D721Med (cell line): ENCODE results near the gene CXXC5.
A peak's percentile ranks its signal among the peaks of the same experiment; 100 is the strongest.
"Not testable (repeated sequence)": the region's sequence is repeated elsewhere in the genome, so short reads cannot be mapped to it uniquely, and the experiment has no call there.

Source experiments
- DNase-seq: peaks from one replicate; pipeline ENCODE4 v3.0.0; 2011; ENCODE audit warnings: low spot score; ENCODE audit not compliant: insufficient read length
- FAIRE-seq: peaks from 2 replicates; lab custom pipeline; 2011; peaks lifted over from hg19 to GRCh38; lab: Jason Lieb, UNC
- CTCF ChIP-seq: IDR thresholded peaks from 2 replicates; pipeline ENCODE4 v1.5.1; 2012; ENCODE audit warnings: mild to moderate bottlenecking, control low read depth; ENCODE audit not compliant: insufficient read depth; ENCODE audit errors: missing control alignments

CXXC5 gene

GRCh38 chr5:139619861-139620260 lies 28.3 kb upstream of the CXXC5 start:
- no peak for TF ChIP-seq CTCF
- no peak for FAIRE-seq

GRCh38 chr5:139625398-139625797 lies 22.8 kb upstream of the CXXC5 start:
- not testable (repeated sequence) for FAIRE-seq, DNase-seq

More at GRCh38 chr5:139619861-139620260, 28.3 kb upstream of the CXXC5 start:
- no peak for DNase-seq

- no peak for TF ChIP-seq CTCF
- DNase-seq (no peak), FAIRE-seq (no peak)
These were observed 17.3 kb upstream of the CXXC5 start for GRCh38 chr5:139630855-139631254.

GRCh38 chr5:139631520-139632165 lies 16.5 kb upstream of the CXXC5 start:
- no peak for TF ChIP-seq CTCF
- DNase-seq (no peak), FAIRE-seq (no peak)

GRCh38 chr5:139633295-139634027 lies 14.7 kb upstream of the CXXC5 start:
- FAIRE-seq = no peak
- TF ChIP-seq CTCF = peak; percentile 95
- no peak for DNase-seq

- no peak for TF ChIP-seq CTCF
- FAIRE-seq (no peak), DNase-seq (no peak)
These were observed 14.2 kb upstream of the CXXC5 start for GRCh38 chr5:139634028-139634325.

GRCh38 chr5:139634541-139634940 lies 13.6 kb upstream of the CXXC5 start:
- TF ChIP-seq CTCF = no peak
- no peak for DNase-seq
- FAIRE-seq = no peak

- no peak for TF ChIP-seq CTCF
- DNase-seq = no peak
- no peak for FAIRE-seq
These were observed 13.0 kb upstream of the CXXC5 start for GRCh38 chr5:139635191-139635590.
